ENCODE measurements around the gene LIPG.

Gene LIPG

GRCh38 chr18:49546719-49547273 lies 15.1 kb upstream of the LIPG start:
- TF ChIP-seq CTCF (IDR thresholded peaks at IDR 0.05; ENCODE audit: control insufficient read depth, insufficient read depth, low read depth, low read length, missing control alignments): no peak
- no peak overlapping the region for H3K4me3 ChIP-seq (ENCODE audit: control insufficient read depth, low read depth, low read length)
- DNase-seq (ENCODE audit: low read depth): no peak

- no peak for DNase-seq (ENCODE audit: low read depth)
- TF ChIP-seq CTCF (IDR thresholded peaks at IDR 0.05; ENCODE audit: control insufficient read depth, insufficient read depth, low read depth, low read length, missing control alignments): no peak
Observed at GRCh38 chr18:49547701-49548100, 14.2 kb upstream of the LIPG start.

GRCh38 chr18:49548229-49548636 lies 13.6 kb upstream of the LIPG start:
- H3K4me3 ChIP-seq (ENCODE audit: control insufficient read depth, low read depth, low read length): no peak overlapping the region
- no peak for DNase-seq (ENCODE audit: low read depth)
- TF ChIP-seq CTCF (IDR thresholded peaks at IDR 0.05; ENCODE audit: control insufficient read depth, insufficient read depth, low read depth, low read length, missing control alignments): no peak

More at GRCh38 chr18:49547701-49548100, 14.2 kb upstream of the LIPG start:
- no peak overlapping the region for H3K4me3 ChIP-seq (ENCODE audit: control insufficient read depth, low read depth, low read length)

GRCh38 chr18:49550621-49551339 lies 11.1 kb upstream of the LIPG start:
- H3K4me3 ChIP-seq (ENCODE audit: control insufficient read depth, low read depth, low read length): no peak overlapping the region
- DNase-seq (ENCODE audit: low read depth): no peak
- TF ChIP-seq CTCF (IDR thresholded peaks at IDR 0.05; ENCODE audit: control insufficient read depth, insufficient read depth, low read depth, low read length, missing control alignments): no peak

- no peak for DNase-seq (ENCODE audit: low read depth)
- TF ChIP-seq CTCF (IDR thresholded peaks at IDR 0.05; ENCODE audit: control insufficient read depth, insufficient read depth, low read depth, low read length, missing control alignments): no peak
- H3K4me3 ChIP-seq (ENCODE audit: control insufficient read depth, low read depth, low read length): no peak overlapping the region
Observed at GRCh38 chr18:49553003-49553402, 8.9 kb upstream of the LIPG start.

- DNase-seq (ENCODE audit: low read depth): no peak
- H3K4me3 ChIP-seq (ENCODE audit: control insufficient read depth, low read depth, low read length): no peak overlapping the region
- TF ChIP-seq CTCF (IDR thresholded peaks at IDR 0.05; ENCODE audit: control insufficient read depth, insufficient read depth, low read depth, low read length, missing control alignments): no peak
Observed at GRCh38 chr18:49555641-49556040, 6.2 kb upstream of the LIPG start.

Data from AG09309 (cell line).